ENCODE data around the gene ASB10. TPM values are rescaled to one million over a fixed set of nuclear protein-coding genes. Genes with fewer than 3 reads are reported as not detected.
A peak's percentile ranks its signal among the peaks of the same experiment; 100 is the strongest.

ASB10 gene
- polyA plus RNA-seq, 1 of the 3 experiments (the other 2 are of a cell fraction) = not detected

- TF ChIP-seq CTCF (IDR thresholded peaks at IDR 0.05) = no peak
- no peak for TF ChIP-seq MAX (IDR thresholded peaks at IDR 0.05; ENCODE audit: low read depth)
- no peak for TF ChIP-seq MEF2A (IDR thresholded peaks at IDR 0.05; ENCODE audit: borderline replicate concordance, low read depth)
- no peak for TF ChIP-seq ELF1 (IDR thresholded peaks at IDR 0.05)
- TF ChIP-seq EZH2phosphoT487 (IDR thresholded peaks at IDR 0.05; ENCODE audit: borderline replicate concordance, low read depth) = no peak
- TF ChIP-seq RXRA (IDR thresholded peaks at IDR 0.05; ENCODE audit: borderline replicate concordance, low read depth) = no peak
- TF ChIP-seq ZBTB33 (IDR thresholded peaks at IDR 0.05; ENCODE audit: borderline replicate concordance, low read depth) = no peak
Measured at GRCh38 chr7:151185762-151186639, 1.0 kb downstream of the ASB10 start (continued).

- H4K20me1 ChIP-seq (ENCODE audit: insufficient read depth) = no peaks in the 10 kb centered on the region
- H3K36me3 ChIP-seq (replicated peaks in 1 of 2; ENCODE audit: control insufficient read depth in 1 of 2, insufficient read depth in 2 of 2, low read length in 1 of 2) = no peaks in the 10 kb centered on the region
- H3K27me3 ChIP-seq (ENCODE audit: insufficient read depth) = peaks cover 58% of the 10 kb centered on the region
- no peaks in the 10 kb centered on the region for H3K4me1 ChIP-seq (ENCODE audit: control insufficient read depth in 1 of 2, insufficient read depth in 2 of 2, low read depth in 1 of 2, low read length in 1 of 2)
- H3K4me3 ChIP-seq (ENCODE audit: low read depth in 2 of 2, low read length in 1 of 2) = no peak overlapping the region
- H3K9me2 ChIP-seq = no peaks in the 10 kb centered on the region
- no peak for DNase-seq
- no peaks in the 10 kb centered on the region for H3K79me2 ChIP-seq (ENCODE audit: insufficient read depth)
- POLR2A ChIA-PET = interaction anchor here (1.3 kb wide), 1 partner anchor 10 kb away, joined by 7 read pairs; no protein-coding TSS in a partner anchor
- no peak overlapping the region for H3K9ac ChIP-seq
- WGBS (ENCODE audit: low lambda C conversion rate) = 76% methylated on average over 13 of the region's 22 CpGs
- H3K9me3 ChIP-seq = no peaks in the 10 kb centered on the region
- no peak overlapping the region for H2AFZ ChIP-seq (ENCODE audit: low read depth)
- H3K27ac ChIP-seq (ENCODE audit: low read depth in 2 of 2, low read length in 1 of 2) = no peak overlapping the region
- TF ChIP-seq FOSL2 (IDR thresholded peaks at IDR 0.05; ENCODE audit: borderline replicate concordance, low read depth) = no peak
- no peak for TF ChIP-seq MEF2A (IDR thresholded peaks at IDR 0.05; ENCODE audit: borderline replicate concordance, low read depth)
- H3K4me2 ChIP-seq = no peak overlapping the region
- CTCF ChIA-PET = interaction anchor here (1.0 to 9.8 kb wide), 3 partner anchors 15 to 63 kb away, joined by 3 to 86 read pairs (median 60); partner anchors contain the start of gene GBX1
- no peaks in the 10 kb centered on the region for H3F3A ChIP-seq (replicated peaks; ENCODE audit: insufficient read depth)
Measured at GRCh38 chr7:151181011-151181431, 6.0 kb downstream of the ASB10 start.

GRCh38 chr7:151179946-151180345 is 7.1 kb downstream of the ASB10 start:
- Histone ChIP-seq H3K9me2 (no peaks in the 10 kb centered on the region), H3K27ac (ENCODE audit: low read depth in 2 of 2, low read length in 1 of 2) (no peak overlapping the region), H3K4me3 (ENCODE audit: low read depth in 2 of 2, low read length in 1 of 2) (no peak overlapping the region), H3K79me2 (ENCODE audit: insufficient read depth) (no peaks in the 10 kb centered on the region), H3K9ac (no peak overlapping the region), H2AFZ (ENCODE audit: low read depth) (no peak overlapping the region), H3K4me1 (ENCODE audit: control insufficient read depth in 1 of 2, insufficient read depth in 2 of 2, low read depth in 1 of 2, low read length in 1 of 2) (no peaks in the 10 kb centered on the region), H3K9me3 (no peaks in the 10 kb centered on the region), H4K20me1 (ENCODE audit: insufficient read depth) (no peaks in the 10 kb centered on the region), H3F3A (replicated peaks; ENCODE audit: insufficient read depth) (no peaks in the 10 kb centered on the region), H3K36me3 (replicated peaks in 1 of 2; ENCODE audit: control insufficient read depth in 1 of 2, insufficient read depth in 2 of 2, low read length in 1 of 2) (no peaks in the 10 kb centered on the region), H3K27me3 (ENCODE audit: insufficient read depth) (peaks cover 58% of the 10 kb centered on the region), H3K4me2 (no peak overlapping the region)
- peak; percentile 25 for DNase-seq
- ChIA-PET CTCF (interaction anchor here (7.3 to 9.8 kb wide), 2 partner anchors 14 to 56 kb away, joined by 60 to 86 read pairs; partner anchors contain the start of gene GBX1), POLR2A (interaction anchor here (0.6 kb wide), 1 partner anchor 96 kb away, joined by 3 read pairs; no protein-coding TSS in a partner anchor)
- 42% methylated on average over 4 of the region's 4 CpGs for WGBS (ENCODE audit: low lambda C conversion rate)
- TF ChIP-seq EP300 (IDR thresholded peaks at IDR 0.05; ENCODE audit: borderline replicate concordance in 1 of 2, low read depth in 1 of 2, low read length in 1 of 2) = no peak
- TF ChIP-seq CHD2 (IDR thresholded peaks at IDR 0.05; ENCODE audit: low read length, partially characterized antibody) = no peak
- TF ChIP-seq FOXM1 (IDR thresholded peaks at IDR 0.05; ENCODE audit: low read depth) = no peak
- no peak for TF ChIP-seq ZBTB33 (IDR thresholded peaks at IDR 0.05; ENCODE audit: borderline replicate concordance, low read depth)
- TF ChIP-seq ELF1 (IDR thresholded peaks at IDR 0.05) = no peak
- no peak for TF ChIP-seq IRF3 (IDR thresholded peaks at IDR 0.05; ENCODE audit: low read depth, low read length)
- TF ChIP-seq GATA2 (CRISPR knock-in tag; IDR thresholded peaks at IDR 0.05) = no peak
- no peak for TF ChIP-seq GABPA (IDR thresholded peaks at IDR 0.05; ENCODE audit: low read depth)
- TF ChIP-seq TAF1 (IDR thresholded peaks at IDR 0.05; ENCODE audit: borderline replicate concordance, low read depth, low read length) = no peak
- TF ChIP-seq EZH2phosphoT487 (IDR thresholded peaks at IDR 0.05; ENCODE audit: borderline replicate concordance, low read depth) = no peak
